Skeletal muscle satellite cell (primary cell): Measurements from ENCODE around the gene FFAR1.
"Not testable (repeated sequence)": the region's sequence is repeated elsewhere in the genome, so short reads cannot be mapped to it uniquely, and the experiment has no call there.

Experiments
- H3K27me3 ChIP-seq: 2 replicates; pipeline ENCODE4 v1.7.0; 2013; ENCODE audit warnings: low read length; ENCODE audit not compliant: control insufficient read depth, insufficient read depth
- H3K36me3 ChIP-seq: 2 replicates; pipeline ENCODE4 v1.7.0; 2013; ENCODE audit warnings: mild to moderate bottlenecking, control low read depth, low read length; ENCODE audit not compliant: insufficient read depth
- H3K4me1 ChIP-seq: 2 replicates; pipeline ENCODE4 v1.7.0; 2013; ENCODE audit warnings: low read length; ENCODE audit not compliant: control insufficient read depth, insufficient read depth
- H3K4me2 ChIP-seq: 2 replicates; pipeline ENCODE4 v1.7.0; 2013; ENCODE audit warnings: mild to moderate bottlenecking, low read length
- H3K4me3 ChIP-seq: 2 replicates; pipeline ENCODE4 v1.7.0; 2013; ENCODE audit warnings: low read length
- H3K9ac ChIP-seq: 2 replicates; pipeline ENCODE4 v1.7.0; 2013; ENCODE audit warnings: mild to moderate bottlenecking, low read depth, low read length, moderate library complexity
- H3K9me3 ChIP-seq: replicated peaks from 2 replicates; pipeline ENCODE4 v1.7.0; 2013; ENCODE audit warnings: mild to moderate bottlenecking, control low read depth, low read length

Gene FFAR1

GRCh38 chr19:35353635-35354034 is 5.9 kb downstream of the FFAR1 start:
- no peak overlapping the region for H3K9ac ChIP-seq
- H3K4me3 ChIP-seq, result no peak overlapping the region
- H3K36me3 ChIP-seq, result no peaks in the 10 kb centered on the region
- H3K4me2 ChIP-seq, result no peak overlapping the region
- no peaks in the 10 kb centered on the region for H3K4me1 ChIP-seq
- H3K9me3 ChIP-seq, result no peaks in the 10 kb centered on the region
- peaks cover 35% of the 10 kb centered on the region for H3K27me3 ChIP-seq

- Histone ChIP-seq H3K27me3 (peaks cover 25% of the 10 kb centered on the region), H3K4me3 (no peak overlapping the region), H3K9me3 (no peaks in the 10 kb centered on the region), H3K4me1 (no peaks in the 10 kb centered on the region), H3K36me3 (no peaks in the 10 kb centered on the region), H3K9ac (no peak overlapping the region), H3K4me2 (no peak overlapping the region)
These were observed 7.2 kb downstream of the FFAR1 start for GRCh38 chr19:35354898-35355297.

GRCh38 chr19:35355791-35356460 is 8.2 kb downstream of the FFAR1 start:
- Histone ChIP-seq H3K4me3 (no peak overlapping the region), H3K9ac (no peak overlapping the region), H3K9me3 (no peaks in the 10 kb centered on the region), H3K36me3 (no peaks in the 10 kb centered on the region), H3K4me2 (no peak overlapping the region), H3K4me1 (no peaks in the 10 kb centered on the region), H3K27me3 (peaks cover 27% of the 10 kb centered on the region)

DNA sequence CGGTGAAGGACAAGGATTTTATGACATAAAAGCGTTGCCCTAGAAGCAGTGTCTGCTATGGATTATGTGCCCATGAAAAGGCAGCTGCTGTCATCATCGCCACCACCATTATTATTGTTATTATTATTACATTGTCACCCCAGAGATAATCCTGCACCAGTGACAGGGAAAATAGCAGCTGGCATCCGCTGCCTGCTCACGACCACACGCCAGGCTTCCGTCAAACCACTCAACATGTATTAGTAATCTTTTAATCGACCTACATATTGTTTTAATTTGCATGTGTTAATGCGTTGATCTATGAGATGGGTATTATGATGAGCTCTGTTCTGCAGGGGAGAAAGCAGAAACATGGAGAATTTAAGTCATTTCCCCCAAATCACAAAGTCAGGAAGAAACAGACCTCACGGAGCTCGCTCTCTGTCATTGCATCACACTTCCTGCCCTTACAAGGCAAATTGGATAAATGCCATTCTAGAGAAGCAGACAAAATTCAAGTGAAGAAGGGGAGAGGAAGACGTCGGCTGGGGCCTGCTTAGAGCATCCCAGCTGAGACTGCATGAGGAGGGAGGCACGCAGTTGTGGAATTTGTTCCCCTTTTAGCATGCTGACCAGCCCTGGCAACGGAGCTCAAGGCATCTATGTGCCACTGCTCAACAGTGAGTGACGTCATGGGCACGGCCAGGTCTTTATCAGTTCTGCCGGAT is 10.3 kb downstream of the FFAR1 start, which contains the start of gene FFAR3:
Gene FFAR3 (plus strand): TSS at position 594 of the 707 bp plus-strand sequence. CDS start 431 bp downstream, outside the sequence.
- Histone ChIP-seq H3K4me3 (no peak within 1 kb of the TSS), H3K9me3 (no peaks in the 10 kb centered on the region), H3K4me1 (no peaks in the 10 kb centered on the region), H3K27me3 (peaks cover 42% of the 10 kb centered on the region), H3K36me3 (no peaks in the 10 kb centered on the region), H3K9ac (no peak within 1 kb of the TSS), H3K4me2 (no peak within 1 kb of the TSS)

DNA sequence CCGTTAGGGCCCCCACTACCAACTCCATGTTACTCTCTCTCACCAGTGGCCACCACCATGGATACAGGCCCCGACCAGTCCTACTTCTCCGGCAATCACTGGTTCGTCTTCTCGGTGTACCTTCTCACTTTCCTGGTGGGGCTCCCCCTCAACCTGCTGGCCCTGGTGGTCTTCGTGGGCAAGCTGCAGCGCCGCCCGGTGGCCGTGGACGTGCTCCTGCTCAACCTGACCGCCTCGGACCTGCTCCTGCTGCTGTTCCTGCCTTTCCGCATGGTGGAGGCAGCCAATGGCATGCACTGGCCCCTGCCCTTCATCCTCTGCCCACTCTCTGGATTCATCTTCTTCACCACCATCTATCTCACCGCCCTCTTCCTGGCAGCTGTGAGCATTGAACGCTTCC is 11.1 kb downstream of the FFAR1 start:
- not testable (repeated sequence) for H3K4me3 ChIP-seq, H3K4me2 ChIP-seq, H3K36me3 ChIP-seq, H3K9ac ChIP-seq, H3K4me1 ChIP-seq, H3K9me3 ChIP-seq
- H3K27me3 ChIP-seq, result peaks cover 43% of the 10 kb centered on the region

DNA sequence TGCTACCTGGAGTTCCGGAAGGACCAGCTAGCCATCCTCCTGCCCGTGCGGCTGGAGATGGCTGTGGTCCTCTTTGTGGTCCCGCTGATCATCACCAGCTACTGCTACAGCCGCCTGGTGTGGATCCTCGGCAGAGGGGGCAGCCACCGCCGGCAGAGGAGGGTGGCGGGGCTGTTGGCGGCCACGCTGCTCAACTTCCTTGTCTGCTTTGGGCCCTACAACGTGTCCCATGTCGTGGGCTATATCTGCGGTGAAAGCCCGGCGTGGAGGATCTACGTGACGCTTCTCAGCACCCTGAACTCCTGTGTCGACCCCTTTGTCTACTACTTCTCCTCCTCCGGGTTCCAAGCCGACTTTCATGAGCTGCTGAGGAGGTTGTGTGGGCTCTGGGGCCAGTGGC is 11.7 kb downstream of the FFAR1 start:
- peaks cover 42% of the 10 kb centered on the region for H3K27me3 ChIP-seq
- H3K4me2 ChIP-seq, H3K4me3 ChIP-seq, H3K36me3 ChIP-seq, H3K9ac ChIP-seq, H3K4me1 ChIP-seq, H3K9me3 ChIP-seq: not testable (repeated sequence)

- not testable (repeated sequence) for H3K36me3 ChIP-seq, H3K4me2 ChIP-seq, H3K4me1 ChIP-seq, H3K4me3 ChIP-seq, H3K9me3 ChIP-seq, H3K9ac ChIP-seq
- H3K27me3 ChIP-seq, result peaks cover 41% of the 10 kb centered on the region
These were observed 12.4 kb downstream of the FFAR1 start for GRCh38 chr19:35360081-35360480.

DNA sequence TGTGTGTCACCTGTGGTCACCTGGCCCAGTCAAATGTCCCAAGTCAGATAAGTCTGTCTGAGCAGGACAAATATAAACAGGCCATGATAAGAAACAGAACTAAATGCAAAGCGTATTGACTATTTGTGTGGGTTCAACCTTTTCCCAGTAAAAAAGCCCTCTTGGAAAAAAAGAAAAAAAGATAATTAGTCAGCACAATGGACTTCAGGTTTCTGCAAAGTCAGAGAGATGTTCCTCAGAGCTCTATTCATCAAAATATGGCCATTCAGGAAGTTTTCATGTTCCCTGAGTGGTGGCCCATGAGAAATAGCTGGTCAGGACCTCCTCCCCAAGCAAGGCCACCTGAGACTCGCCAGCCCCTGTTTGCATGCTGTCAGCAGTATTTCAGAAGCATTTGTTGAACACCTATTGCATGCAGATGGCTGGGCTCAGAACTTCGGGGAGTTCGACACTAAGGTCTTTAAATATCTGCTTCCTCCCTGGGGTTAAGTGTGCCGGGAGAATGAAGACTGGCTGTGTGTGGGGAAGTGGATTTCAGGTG is 13.2 kb downstream of the FFAR1 start:
- Histone ChIP-seq H3K36me3 (no peaks in the 10 kb centered on the region), H3K4me2 (no peak overlapping the region), H3K4me1 (no peaks in the 10 kb centered on the region), H3K4me3 (no peak overlapping the region), H3K27me3 (peaks cover 38% of the 10 kb centered on the region), H3K9ac (no peak overlapping the region), H3K9me3 (no peaks in the 10 kb centered on the region)

- Histone ChIP-seq H3K36me3 (no peaks in the 10 kb centered on the region), H3K4me3 (no peak overlapping the region), H3K4me2 (no peak overlapping the region), H3K9me3 (no peaks in the 10 kb centered on the region), H3K9ac (no peak overlapping the region), H3K27me3 (peaks cover 35% of the 10 kb centered on the region), H3K4me1 (no peaks in the 10 kb centered on the region)
These were observed 14.7 kb downstream of the FFAR1 start for GRCh38 chr19:35362261-35363000.

GRCh38 chr19:35363001-35363590 is 15.4 kb downstream of the FFAR1 start:
- no peak overlapping the region for H3K4me3 ChIP-seq
- no peaks in the 10 kb centered on the region for H3K4me1 ChIP-seq
- no peaks in the 10 kb centered on the region for H3K9me3 ChIP-seq
- no peaks in the 10 kb centered on the region for H3K36me3 ChIP-seq
- H3K4me2 ChIP-seq, result no peak overlapping the region
- peaks cover 39% of the 10 kb centered on the region for H3K27me3 ChIP-seq
- no peak overlapping the region for H3K9ac ChIP-seq

DNA sequence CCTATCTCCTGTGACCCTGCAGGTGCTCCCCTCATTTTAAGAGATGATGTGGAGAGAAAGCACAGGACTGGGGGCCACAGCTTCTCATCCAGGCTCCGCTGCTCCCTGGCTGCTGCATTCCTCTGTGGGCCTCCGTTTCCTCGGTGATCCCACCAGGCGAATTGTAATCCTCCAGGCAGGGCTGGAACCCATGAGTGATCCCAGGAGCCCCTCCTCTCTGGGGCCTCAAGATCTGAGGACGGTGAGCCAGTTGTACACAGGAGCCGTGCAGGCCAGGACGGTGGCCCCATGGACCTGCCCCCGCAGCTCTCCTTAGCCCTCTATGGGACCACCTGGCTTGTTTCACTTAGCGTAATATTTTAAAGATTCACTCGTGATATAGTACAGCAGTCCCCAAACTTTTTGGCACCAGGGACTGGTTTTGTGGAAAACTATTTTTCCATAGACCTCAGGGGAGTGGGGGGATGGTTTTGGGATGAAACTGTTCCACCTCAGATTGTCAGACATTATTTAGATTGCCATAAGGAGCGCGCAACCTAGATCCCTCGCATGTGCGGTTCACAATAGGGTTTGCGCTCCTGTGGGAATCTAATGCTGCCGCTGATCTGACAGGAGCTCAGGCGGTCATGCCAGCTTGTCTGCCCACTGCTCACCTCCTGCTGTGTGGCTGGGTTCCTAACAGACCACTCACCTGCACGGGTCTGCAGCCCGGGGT is 16.2 kb downstream of the FFAR1 start:
- peaks cover 44% of the 10 kb centered on the region for H3K27me3 ChIP-seq
- H3K4me3 ChIP-seq, result no peak overlapping the region
- H3K36me3 ChIP-seq, result no peaks in the 10 kb centered on the region
- no peaks in the 10 kb centered on the region for H3K4me1 ChIP-seq
- no peaks in the 10 kb centered on the region for H3K9me3 ChIP-seq
- H3K9ac ChIP-seq, result no peak overlapping the region
- no peak overlapping the region for H3K4me2 ChIP-seq
